GM19468 (cell line): Measurements from ENCODE around the gene CDH26.

Experiments
- ATAC-seq: cut with Tn5 transposase; IDR thresholded peaks from one replicate; pipeline ENCODE4 v1.9.1; 2021; ENCODE audit warnings: mild to moderate bottlenecking, moderate library complexity, moderate number of reproducible peaks; ENCODE audit not compliant: unreplicated experiment; ENCODE audit errors: extremely low read depth

The CDH26 gene

DNA sequence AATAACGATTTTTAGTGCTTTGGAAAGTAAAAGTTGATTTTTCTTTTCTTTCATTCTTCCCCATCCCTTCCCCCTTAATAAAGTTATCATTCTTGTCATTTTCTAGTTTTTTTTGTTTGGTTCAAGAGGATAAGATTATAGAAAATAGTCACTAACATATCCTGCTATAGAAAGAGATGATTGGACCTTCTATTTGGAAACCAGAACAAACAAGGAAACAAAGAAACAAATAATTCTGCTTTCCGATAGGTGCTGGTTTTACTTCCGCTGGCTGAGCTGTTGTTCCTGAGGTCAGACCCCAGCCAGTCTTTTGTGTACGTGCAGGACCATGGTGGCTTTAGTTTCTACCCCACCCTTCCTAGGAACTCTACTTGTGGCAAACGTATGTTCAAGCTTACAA lies at the start of gene CDH26:
CDH26 (plus strand) TSS at position 301 of the 400 bp plus-strand sequence. CDS start 304 bp downstream, outside the sequence.
- ATAC-seq = no peak

DNA sequence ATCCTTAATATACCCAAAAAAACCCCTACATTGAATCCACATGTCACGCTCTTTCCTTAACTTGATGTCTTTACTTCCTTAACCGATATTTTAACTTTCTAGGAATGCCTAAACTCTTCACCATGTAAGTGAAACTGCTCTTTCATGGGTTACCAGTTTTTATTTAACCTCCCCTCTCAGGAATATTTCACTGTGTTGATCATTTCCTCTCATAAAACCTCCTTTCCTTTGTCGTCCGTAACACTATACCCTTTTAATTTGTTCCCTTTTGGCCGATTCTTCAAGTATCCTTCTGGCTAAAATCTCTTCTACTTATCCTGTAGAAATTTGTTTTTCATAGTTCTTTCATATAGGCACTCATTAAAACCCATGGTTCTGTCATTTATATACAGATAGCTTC lies 49.4 kb upstream of the CDH26 start:
- ATAC-seq = no peak

DNA sequence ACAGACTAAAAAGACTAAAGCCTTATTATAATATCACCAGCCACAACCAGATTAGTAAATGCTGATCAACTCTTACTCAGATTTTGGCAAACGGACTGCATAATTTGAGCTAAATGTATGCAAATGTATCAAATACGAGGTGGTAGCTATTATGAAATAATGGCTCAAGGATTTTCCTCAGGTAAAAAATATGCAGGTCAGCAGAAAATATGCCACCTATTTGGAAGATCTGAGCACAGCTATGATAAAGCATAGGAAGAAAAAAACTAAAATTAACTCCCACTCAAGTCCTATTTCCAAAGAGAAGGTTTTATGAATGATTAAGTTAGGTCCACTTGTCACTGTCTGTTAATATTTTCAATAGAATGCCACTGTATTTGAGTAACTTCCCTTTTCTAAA lies 47.2 kb upstream of the CDH26 start:
- no peak for ATAC-seq

DNA sequence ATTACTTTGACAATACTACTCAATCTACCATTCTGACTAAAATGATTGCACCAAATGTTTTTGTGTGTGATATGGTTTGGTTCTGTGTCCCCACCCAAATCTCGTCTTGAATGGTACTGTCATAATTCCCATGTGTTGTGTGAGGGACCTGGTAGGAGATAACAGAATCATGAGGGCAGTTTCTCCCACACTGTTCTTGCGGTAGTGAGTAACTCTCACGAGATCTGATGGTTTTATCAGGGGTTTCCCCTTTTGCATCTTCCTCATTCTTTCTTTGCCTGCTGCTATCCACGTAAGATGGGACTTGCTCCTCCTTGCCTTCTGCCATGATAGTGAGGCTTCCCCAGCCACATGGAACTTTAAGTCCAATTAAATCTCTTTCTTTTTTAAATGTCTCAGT lies 45.6 kb upstream of the CDH26 start:
- ATAC-seq = no peak

DNA sequence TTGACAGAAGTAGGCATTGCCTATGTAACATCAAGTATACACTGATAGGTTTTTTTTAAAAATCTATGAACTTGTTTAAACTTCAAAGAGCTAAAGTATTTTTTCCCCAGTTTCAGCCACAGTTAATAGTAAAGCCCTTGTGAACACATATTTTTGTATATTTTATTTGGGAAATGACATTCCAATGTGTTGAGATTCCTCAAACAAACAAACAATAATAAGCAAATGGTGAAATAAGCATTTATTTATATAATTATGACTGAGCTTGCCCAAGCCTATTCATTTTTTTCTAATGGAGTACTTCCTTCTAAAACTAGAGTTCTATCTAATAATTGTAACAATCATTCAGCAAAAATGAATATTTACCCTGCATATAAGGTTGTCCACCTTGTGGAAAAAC lies 37.3 kb upstream of the CDH26 start:
- no peak for ATAC-seq

DNA sequence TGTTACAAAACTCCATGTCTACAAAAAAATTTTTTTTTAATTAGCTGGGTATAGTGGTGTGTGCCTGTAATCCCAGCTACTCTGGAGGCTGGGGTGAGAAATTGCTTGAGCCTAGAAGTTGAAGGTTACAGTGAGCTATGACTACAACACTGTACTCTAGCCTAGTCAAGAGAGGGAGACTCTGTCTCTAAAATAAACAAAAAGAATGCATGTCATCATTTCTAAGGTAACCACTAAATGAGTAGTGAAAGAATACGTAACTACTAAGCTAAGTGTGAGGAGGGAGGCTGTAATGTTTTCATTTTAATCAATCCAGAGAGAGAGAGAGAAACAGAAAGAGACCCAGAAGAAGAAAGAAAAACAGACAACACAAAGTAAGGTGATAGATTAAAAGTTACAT lies 34.7 kb upstream of the CDH26 start:
- ATAC-seq = no peak

DNA sequence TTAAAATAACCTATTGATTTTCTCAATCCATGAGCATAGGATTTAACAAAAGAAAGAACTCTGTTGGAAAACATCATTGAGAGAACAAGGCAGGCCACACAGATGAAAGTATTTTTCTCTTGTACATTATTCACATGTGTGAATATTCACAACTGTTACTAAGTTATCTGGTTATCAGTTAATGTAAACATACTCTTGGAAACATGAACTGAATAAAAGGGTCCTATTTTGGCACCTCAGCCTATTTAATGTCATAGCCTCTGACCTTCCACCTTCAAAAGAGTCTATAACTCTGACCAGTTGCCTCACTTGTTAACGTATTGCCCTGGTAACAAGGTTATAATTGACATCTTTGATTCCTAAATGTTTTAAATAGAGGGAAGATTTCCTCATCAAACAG lies 32.9 kb upstream of the CDH26 start:
- no peak for ATAC-seq

DNA sequence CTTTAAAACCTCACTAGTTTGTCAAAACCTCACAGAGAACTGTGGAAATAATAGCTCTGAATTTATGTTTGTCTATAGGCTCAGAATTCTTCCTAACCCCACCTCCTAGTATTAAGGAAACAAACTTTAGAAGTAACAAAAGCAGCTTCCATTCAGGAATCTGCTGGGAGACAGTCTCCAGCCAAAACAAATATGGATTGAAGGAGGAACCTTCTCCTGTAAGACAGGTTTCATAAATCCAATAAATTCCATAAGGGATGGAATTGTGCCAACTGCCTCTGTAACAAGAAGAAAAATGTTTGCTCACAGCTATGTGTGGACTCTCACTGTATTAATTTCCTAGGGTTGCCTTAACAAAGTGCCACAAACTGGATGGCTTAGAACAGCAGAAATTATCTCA lies 32.3 kb upstream of the CDH26 start:
- no peak for ATAC-seq

DNA sequence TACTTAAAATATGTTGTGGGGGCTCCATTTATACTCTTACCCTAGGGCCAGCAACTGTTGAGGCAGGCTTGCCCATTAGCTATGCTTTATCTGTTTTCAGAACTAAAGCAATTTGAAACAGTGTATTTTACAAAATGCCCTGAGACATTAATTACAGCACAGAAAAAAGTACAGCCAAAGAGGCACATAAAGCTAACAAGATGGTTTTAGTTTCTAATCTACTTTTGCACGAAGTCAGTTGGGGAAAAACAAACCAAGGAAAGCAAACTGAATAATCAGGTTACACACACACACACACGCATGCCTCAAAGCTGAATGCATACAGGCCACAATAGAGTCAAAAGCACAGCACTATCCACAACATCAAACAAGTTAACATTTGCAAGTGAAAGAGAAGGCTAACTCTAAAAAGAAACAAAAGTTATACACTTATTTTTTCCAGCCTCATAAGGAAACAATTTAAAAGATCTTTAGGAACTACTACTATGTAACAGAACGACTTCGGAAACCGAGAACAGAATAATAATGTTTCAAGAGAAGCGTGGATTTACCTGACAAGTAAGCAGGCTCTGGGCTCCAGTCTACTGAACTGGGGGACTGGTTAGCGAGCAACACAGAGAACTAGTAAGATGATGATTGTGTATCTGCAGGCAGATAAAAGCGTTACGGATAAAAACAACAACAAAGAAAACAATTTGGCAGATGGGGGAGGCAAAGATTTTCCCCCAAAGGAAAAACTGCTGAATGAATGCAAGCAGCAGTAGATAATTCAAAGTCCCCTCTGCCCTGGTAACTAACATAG lies 26.5 kb upstream of the CDH26 start:
- ATAC-seq = no peak

DNA sequence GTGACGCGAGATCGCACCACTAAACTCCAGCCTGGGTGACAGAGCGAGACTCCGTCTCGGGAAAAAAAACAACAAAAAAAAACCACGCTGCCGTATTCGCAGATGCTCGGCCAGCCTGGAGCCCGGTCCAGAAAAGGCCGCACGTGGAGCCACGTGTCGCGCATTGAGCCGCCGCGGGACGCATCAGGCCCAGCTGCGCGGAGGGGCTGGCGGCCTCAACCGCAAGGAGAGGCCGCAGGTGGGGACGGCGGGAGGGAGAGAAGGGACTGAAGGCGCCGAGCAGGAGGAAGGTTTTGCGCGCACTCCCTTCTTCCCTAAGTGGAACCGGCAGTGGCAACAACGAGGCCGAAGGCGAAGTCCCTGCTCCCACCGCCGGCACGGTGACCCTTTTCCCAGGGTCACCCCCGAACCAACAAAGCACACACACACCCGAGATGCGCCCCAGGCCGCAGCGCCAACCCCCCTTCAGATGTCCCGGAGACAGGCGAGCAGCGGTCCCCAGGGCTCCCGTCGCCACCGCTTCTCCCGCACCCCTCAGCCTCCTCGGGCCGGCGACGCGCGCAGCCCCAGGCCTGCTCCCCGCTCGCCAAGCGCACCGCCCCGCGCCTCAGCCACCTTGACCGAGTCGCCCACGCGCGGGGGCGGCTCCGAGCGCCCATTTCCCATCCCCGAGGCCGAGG lies 25.5 kb upstream of the CDH26 start:
- no peak for ATAC-seq

DNA sequence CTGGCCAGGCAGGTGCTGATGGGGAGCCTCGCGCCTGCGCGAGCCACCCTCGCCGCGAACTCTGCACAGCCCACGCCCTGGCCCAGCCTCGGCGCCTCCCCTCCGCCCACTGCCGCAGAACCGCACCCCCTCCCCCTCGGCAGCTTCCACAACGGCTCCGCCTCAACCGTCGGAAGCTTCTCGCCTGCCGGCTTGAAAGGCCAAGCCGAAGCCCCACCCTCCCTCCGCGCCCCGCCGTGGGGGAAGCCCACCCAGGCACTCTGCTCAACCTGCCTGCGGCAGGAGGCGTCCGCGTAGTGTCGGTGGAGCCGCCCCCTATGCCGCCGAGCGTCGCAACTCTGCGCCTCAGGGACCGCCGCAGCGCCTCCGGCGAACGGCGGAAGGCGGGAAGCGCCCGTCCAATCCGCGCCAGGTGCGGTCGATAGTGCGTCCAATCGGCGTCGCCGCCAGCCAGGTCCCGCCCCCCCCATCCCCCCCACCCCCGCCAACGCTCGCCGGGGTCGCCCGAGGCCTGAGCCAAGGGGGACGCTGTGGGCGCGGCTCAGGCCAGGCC lies 24.9 kb upstream of the CDH26 start, which contains the start of gene SYCP2:
SYCP2 (minus strand) TSS at position 342 of the 553 bp plus-strand sequence. CDS start 11,224 bp downstream, outside the sequence.
- ATAC-seq = peak; percentile 15

DNA sequence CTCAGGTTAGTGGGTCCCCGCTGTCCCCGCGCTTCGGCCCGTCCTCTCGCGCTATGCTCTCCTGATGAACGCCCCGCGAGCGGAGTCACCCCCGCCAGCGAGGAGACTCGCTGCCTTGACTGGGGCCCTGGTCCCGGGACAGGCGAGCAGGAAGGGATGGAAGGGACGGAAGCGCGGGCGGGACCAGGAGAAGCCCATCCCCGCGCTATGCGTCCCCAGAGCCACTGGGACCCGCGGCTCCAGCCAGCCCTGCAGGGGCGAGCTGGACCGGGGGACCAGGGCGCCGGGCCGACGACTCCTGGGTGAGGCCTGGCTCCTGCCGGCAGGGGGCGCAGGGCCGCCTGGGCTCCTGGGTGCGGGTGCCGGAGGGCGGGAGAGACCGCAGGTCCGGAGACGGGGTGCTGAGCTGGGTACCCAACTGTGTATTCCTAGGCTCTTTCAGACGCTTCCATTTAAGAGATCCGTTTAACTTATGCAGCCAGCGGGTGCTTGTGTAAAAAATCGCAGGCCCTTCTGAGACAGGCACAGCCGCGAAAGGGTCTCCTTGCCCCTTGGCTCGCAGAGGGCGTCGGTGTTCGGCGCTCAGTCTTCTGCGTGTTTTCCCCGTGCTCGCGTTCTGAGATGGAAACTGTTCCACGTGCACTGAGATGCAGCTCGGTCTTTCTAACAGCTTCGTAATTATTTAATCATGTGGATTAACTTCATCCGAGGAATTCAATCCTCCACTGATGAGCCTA lies 24.2 kb upstream of the CDH26 start:
- peak; percentile 73 for ATAC-seq

DNA sequence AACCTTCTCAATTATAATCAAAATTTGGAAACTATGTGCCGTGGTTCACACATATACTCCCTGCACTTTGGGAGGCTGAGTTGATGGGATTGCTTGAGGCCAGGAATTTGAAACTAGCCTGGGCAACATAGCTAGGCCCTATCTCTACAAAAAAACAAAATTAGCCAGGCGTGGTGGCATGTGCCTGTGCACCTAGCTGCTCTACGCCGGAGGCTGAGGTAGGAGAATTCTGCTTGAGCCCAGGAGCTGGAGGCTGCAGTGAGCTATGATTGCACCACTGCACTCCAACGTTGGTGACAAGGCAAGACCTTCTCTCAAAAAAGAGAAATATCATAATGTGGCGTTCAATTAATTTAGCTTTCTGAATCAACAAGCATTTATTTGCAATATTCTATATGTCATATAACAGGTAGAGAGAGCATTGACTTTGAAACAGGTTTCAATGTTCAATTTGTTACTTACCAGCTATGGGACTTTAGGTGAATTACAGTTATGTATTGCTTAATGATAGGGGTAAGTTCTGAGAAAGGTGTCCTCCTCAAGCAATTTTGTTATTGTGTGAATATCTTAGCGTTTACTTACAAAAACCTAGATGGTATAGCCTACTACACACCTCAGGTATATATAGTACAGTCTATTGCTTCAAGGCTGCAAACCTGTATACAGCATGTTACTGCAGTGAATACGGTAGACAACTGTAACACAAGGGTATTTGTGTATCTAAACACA lies 22.6 kb upstream of the CDH26 start:
- no peak for ATAC-seq

DNA sequence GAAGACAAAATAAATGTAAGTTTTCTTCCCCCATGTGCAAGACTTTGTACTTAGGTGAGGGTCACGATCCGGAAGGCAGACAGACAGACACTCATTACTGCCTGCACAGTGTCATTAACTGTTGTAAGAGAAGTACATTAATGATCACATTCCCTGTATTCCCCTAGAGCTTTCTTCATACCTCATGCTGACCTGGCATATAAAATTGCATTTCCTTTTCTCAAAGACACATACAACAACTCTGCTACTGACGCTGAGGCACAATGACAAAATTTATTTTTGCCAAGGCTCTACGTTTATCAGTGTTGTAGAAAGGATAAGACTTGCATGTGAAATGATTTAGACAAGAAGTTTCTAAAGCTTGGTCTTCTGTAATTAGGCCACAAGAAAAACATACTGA lies 21.8 kb upstream of the CDH26 start:
- no peak for ATAC-seq

DNA sequence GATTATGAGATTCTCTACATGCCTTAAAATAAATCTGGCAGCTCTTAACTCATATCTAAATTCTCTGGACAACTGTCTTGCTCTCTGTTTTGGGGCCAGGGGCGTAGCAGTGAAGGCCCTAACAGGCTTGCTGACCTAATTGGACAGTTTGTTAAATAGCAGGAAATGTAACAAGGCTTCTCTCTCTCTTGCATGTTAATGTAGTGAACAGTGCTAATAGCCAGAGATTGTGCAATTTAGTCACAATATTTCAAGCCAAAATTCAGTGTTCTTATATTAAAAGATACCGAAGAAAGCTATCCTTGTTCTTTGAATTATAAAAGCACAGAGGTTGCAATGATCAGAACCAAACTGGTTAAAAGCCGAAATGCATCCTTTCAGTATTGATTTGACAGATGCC lies 21.1 kb upstream of the CDH26 start:
- ATAC-seq = no peak

DNA sequence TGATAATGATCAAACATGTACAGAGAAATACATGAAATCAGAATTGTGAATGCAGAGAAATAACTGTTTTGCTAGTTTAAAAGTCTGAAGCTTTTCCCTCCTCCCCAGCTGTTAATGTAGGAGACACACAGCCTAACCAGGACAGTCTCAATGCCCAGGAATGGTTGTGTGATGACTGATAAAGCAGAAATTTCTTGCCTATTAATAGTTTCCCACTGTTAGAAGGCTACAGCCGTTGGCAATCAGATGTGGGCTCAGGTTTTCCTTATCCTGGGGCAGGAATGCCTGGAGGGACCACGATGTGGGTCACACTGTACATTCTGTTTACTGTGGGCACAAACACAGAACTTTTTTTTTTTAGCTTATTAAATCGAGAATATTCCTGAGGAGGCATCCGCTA lies 20.0 kb upstream of the CDH26 start:
- ATAC-seq = no peak

DNA sequence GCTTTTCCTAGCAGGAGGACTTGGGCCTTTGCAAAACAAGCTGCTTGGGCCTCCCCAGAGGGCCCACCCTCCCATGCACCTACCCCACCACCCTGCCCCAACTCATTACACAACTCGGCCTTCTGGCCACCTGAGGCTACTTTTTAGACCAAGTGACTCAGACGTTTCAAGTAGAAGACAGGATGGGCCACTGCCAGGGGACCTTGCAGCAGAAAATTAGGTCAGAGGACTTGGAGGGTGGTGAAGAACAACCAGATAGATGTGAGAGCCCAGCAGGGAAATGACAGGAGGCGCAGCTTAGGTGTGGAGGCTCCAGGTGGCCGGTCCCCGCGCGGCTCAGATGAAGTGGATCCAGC lies 19.5 kb upstream of the CDH26 start:
- no peak for ATAC-seq

DNA sequence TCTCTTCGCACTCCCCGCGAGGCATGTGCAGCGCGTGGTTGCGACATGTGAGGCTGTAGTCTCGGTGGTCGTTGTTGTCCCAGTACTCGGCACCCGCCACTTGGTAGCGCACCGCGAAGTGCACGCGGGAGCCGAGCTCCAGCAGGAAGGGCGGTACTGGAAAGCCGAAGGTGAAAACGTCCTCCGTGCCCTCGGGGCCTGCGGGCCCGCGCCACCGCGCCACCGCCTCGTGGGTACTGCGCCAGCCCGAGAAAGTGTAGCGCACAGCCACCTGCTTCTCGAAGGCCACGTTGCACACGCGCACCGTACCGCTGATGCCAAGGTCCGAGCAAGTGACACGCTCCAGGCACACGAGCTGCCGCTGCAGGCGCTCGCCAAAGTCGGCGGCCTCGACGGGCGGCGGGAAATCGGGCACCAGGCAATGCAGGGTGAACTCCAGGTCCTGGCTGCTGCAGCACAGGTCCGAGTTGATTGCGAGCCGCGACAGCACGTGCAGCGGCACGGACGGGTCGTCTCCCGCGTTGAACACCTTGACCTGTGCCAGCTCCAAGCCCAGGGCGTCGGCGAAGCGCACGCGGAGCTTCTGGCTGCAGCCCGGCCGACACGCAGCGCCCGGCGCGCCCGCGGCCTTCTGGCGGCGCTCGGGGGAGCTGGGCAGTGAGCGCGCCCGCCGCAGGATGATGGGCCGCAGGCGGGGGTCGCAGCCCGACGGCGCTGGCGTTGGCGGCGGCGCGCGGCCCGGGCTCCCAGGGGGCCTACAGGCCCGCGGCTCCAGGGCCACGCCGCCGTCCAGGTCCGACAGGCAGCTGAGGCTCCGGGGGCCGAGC lies 19.0 kb upstream of the CDH26 start:
- no peak for ATAC-seq

DNA sequence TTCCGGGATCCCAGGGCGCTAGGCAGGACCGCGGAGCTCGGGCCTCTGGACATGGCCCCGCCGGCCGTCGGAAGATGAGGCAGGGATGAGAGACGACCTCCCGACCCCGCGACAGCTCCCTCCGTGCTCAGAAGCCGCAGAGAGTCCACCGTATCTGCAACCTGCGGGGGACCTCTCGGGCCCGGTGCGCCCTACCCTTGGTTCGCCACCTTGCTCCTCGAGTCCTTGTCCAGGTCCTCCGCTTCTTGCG lies 18.4 kb upstream of the CDH26 start:
- peak; percentile 17 for ATAC-seq
